MM.1S (cell line): Measurements from ENCODE around the gene LRRC42.

Source experiments
- EZH2 ChIP-seq: fragments of 300-600 bp; sonication (generic); optimal IDR thresholded peaks from 2 replicates; pipeline ENCODE3; 2017; ENCODE audit warnings: low read depth, mild to moderate bottlenecking, antibody characterized with exemption, low read length, mixed read lengths
- EZH2phosphoT487 ChIP-seq: fragments of 300-600 bp; sonication (generic); IDR thresholded peaks from 2 replicates; pipeline ENCODE4 v1.6.1; 2018; ENCODE audit warnings: antibody characterized with exemption, low read length
- TF ChIP-seq, protein P1 (sequence below): fragments of 300-600 bp; sonication (generic); IDR thresholded peaks from 2 replicates; pipeline ENCODE4 v1.5.1; 2016; ENCODE audit warnings: antibody characterized with exemption, low read length, mixed read lengths

DNA sequence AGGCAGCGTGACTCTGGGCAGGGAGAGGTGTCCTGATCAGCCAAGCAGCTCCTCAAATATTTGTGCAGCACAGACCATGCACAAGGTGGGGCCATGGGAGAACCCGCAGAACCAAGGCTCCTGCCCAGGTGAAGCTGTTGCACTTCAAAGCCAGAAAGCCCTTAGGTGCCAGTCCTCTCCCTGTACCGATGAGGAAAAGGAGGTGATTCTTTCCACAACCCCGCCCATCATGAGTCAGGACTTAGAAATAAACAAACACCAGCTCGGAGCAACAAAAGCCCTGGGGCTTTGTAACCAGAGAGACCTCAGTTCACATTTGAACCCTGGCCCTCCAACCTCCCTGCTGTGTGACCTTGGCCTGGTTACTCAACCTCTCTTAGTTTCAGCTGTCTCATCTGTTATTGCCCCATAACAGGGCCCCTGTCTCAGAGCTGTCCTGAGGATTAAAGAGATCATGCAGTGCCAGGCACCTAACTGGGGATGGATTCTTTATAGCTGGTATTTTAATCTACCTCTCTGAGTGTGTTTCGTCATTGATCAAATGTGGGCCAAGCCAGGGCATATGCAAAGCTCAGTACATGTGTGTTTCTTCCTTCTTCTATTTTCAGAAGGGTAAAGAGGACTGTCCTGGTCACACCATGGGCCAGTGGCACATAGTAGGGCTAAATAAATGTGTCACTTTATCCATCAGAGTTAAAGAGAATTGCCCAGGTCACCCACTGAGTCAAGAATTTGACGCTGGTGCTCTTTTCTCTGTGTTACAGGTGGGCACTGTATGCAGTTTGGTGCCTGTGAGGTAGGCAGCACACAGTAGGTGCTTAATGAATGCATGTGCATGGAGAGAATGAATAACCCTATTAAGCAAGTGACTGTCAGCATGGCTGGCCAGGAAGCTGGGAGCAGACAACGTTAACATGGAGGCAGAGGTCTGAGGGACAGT is 70.5 kb downstream of the LRRC42 start:
- TF ChIP-seq EZH2 (no peak), EZH2phosphoT487 (no peak)
- TF ChIP-seq, protein P1, sequence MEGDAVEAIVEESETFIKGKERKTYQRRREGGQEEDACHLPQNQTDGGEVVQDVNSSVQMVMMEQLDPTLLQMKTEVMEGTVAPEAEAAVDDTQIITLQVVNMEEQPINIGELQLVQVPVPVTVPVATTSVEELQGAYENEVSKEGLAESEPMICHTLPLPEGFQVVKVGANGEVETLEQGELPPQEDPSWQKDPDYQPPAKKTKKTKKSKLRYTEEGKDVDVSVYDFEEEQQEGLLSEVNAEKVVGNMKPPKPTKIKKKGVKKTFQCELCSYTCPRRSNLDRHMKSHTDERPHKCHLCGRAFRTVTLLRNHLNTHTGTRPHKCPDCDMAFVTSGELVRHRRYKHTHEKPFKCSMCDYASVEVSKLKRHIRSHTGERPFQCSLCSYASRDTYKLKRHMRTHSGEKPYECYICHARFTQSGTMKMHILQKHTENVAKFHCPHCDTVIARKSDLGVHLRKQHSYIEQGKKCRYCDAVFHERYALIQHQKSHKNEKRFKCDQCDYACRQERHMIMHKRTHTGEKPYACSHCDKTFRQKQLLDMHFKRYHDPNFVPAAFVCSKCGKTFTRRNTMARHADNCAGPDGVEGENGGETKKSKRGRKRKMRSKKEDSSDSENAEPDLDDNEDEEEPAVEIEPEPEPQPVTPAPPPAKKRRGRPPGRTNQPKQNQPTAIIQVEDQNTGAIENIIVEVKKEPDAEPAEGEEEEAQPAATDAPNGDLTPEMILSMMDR, result no peak
